Gastroesophageal sphincter (tissue), 4 donors: Measurements from ENCODE around the gene SLC22A12. TPM values are rescaled to one million over a fixed set of nuclear protein-coding genes. Genes with fewer than 3 reads are reported as not detected.

Experiments used
- ATAC-seq: fragments of 150-250 bp; one replicate; pipeline ENCODE4 v1.9.1; 2016; ENCODE audit warnings: mild to moderate bottlenecking, moderate library complexity
- H3K27ac ChIP-seq, 4 donors: fragments of 200-600 bp; sonication (generic) in 3 of 4; 1 replicate in 3 of 4; 2 replicates in 1 of 4; pipeline ENCODE4 v1.5.1; 2016 to 2019
- H3K27me3 ChIP-seq: fragments of 200-600 bp; sonication (generic); one replicate; pipeline ENCODE4 v1.5.1; 2019
- H3K36me3 ChIP-seq, 2 donors: fragments of 200-600 bp; sonication (generic); one replicate each; pipeline ENCODE4 v1.5.1; 2019; ENCODE audit warnings: control low read depth in 1 of 2
- H3K4me1 ChIP-seq, 3 donors: fragments of 200-600 bp; sonication (generic); 1 replicate in 2 of 3; 2 replicates in 1 of 3; pipeline ENCODE4 v1.5.1; 2016 to 2019; ENCODE audit warnings: control low read depth in 2 of 3
- H3K4me3 ChIP-seq, 2 donors: fragments of 200-600 bp; sonication (generic); one replicate each; pipeline ENCODE4 v1.5.1; 2019; ENCODE audit warnings: mild to moderate bottlenecking in 1 of 2, moderate library complexity in 1 of 2
- H3K9me3 ChIP-seq, 3 donors: fragments of 200-600 bp; sonication (generic); one replicate each; pipeline ENCODE4 v1.5.1; 2017 to 2019; ENCODE audit warnings: control low read depth in 2 of 3
- CTCF ChIP-seq, 4 experiments: fragments of 200-600 bp in 2 of 4; fragments of 450-650 bp in 2 of 4; sonication (generic) in 1 of 4; IDR thresholded peaks; one replicate each; pipeline ENCODE4 v1.5.1; 2017 to 2019; ENCODE audit warnings: antibody characterized with exemption in 4 of 4, mild to moderate bottlenecking in 2 of 4, moderate library complexity in 2 of 4
- EP300 ChIP-seq: sonication (generic); formaldehyde crosslinking; IDR thresholded peaks from one replicate; pipeline ENCODE4 v1.6.1; 2017; ENCODE audit warnings: antibody characterized with exemption, mild to moderate bottlenecking
- POLR2A ChIP-seq, 2 donors: fragments of 450-650 bp; IDR thresholded peaks; one replicate each; pipeline ENCODE4 v1.6.1; 2017; ENCODE audit warnings: antibody characterized with exemption in 2 of 2, mild to moderate bottlenecking in 2 of 2, moderate library complexity in 1 of 2
- POLR2AphosphoS5 ChIP-seq: sonication (generic); formaldehyde crosslinking; IDR thresholded peaks from one replicate; pipeline ENCODE4 v1.6.1; 2017; ENCODE audit warnings: antibody characterized with exemption
- WGBS, 2 donors: methylation state at CpG; one replicate each; pipeline ENCODE4 v1.1.5; 2018; ENCODE audit warnings: low coverage in 1 of 2; 5-methylcytosine and 5-hydroxymethylcytosine counted together
- total RNA-seq, 4 donors: library from RNA; depleted of rRNA; stranded (reverse); fragments of >200 nt; gene quantifications; one replicate each; pipeline ENCODE4 v1.1.0, GENCODE V29; 2016

SLC22A12 gene
- total RNA-seq, 4 donors from 2014 or later, result not detected

DNA sequence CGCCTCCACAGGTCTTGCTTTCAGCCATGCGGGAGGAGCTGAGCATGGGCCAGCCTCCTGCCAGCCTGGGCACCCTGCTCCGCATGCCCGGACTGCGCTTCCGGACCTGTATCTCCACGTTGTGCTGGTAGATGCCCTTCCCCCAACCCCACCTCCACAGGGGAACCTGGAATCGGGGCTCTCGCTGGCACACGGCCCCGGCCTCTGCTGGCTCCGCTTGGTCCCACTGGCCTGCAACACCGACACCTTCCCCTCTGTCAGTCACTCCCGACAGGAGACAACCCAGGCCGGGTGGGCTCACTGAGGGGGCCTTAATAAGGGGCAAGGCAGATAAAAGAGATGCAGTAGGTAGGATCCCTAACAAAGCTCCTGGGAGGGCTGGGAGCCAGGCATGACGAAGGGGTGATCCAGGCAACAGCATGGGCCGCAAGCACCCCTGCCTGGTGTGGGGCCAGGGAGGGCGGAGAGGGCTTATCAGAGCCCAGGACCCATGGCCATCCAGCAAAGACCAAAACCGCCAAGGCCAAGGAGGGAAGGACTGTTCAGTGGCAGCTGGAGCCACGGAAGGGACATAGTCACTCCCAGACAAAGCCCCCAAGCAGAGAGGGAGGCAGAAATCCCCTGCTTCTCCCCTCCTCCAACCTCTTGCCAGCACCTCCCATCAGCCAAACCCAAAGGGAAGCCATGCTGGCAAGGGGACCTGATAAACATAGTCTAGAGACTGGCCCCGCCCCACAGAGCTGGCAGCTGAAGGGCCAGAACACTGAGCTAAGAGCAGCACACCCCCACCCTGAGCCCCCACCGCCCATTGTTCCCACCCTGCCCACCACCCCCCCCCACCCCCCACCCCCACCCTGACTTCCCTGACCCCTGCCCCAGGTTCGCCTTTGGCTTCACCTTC lies 8.0 kb downstream of the SLC22A12 start:
- Histone ChIP-seq H3K27ac (no peak overlapping the region), H3K4me1 (no peaks in the 10 kb centered on the region), H3K27me3 (peaks cover 3% of the 10 kb centered on the region), H3K36me3 (no peaks in the 10 kb centered on the region), H3K4me3 (no peak overlapping the region), H3K9me3 (no peaks in the 10 kb centered on the region)
- TF ChIP-seq CTCF (IDR thresholded peaks at IDR 0.05) (no peak), POLR2AphosphoS5 (no peak), POLR2A (IDR thresholded peaks at IDR 0.05) (no peak), EP300 (no peak)
- WGBS, 2 donors, result 68 to 70% methylated on average over 3 to 4 of the region's 23 CpGs
- ATAC-seq, result no peak

GRCh38 chr11:64599698-64600211 lies 8.7 kb downstream of the SLC22A12 start:
- Histone ChIP-seq H3K27me3 (peaks cover 3% of the 10 kb centered on the region), H3K27ac (no peak overlapping the region), H3K9me3 (no peaks in the 10 kb centered on the region), H3K36me3 (no peaks in the 10 kb centered on the region), H3K4me3 (no peak overlapping the region), H3K4me1 (no peaks in the 10 kb centered on the region)
- ATAC-seq, result no peak
- 37% methylated on average over 3 of the region's 17 CpGs; no CpG with 5 or more reads in 1 of the 2 donors for WGBS, 2 donors
- TF ChIP-seq POLR2A (IDR thresholded peaks at IDR 0.05), result no peak
- no peak for TF ChIP-seq EP300
- no peak for TF ChIP-seq CTCF (IDR thresholded peaks at IDR 0.05)
- TF ChIP-seq POLR2AphosphoS5, result no peak

GRCh38 chr11:64600281-64600992 lies 9.4 kb downstream of the SLC22A12 start:
- TF ChIP-seq CTCF (IDR thresholded peaks at IDR 0.05) (no peak), EP300 (no peak), POLR2A (IDR thresholded peaks at IDR 0.05) (no peak), POLR2AphosphoS5 (no peak)
- Histone ChIP-seq H3K27ac (no peak overlapping the region), H3K4me3 (no peak overlapping the region), H3K9me3 (no peaks in the 10 kb centered on the region), H3K4me1 (no peaks in the 10 kb centered on the region), H3K27me3 (peaks cover 3% of the 10 kb centered on the region), H3K36me3 (no peaks in the 10 kb centered on the region)
- no peak for ATAC-seq
- no CpG with 5 or more reads among the region's 19 CpGs for WGBS, 2 donors

- no peak for ATAC-seq
- no peak overlapping the region for H3K4me3 ChIP-seq
- WGBS, 2 donors, result no CpG with 5 or more reads among the region's 12 CpGs
- no peaks in the 10 kb centered on the region for H3K9me3 ChIP-seq
- peaks cover 10% of the 10 kb centered on the region for H3K27me3 ChIP-seq
- H3K36me3 ChIP-seq, result no peaks in the 10 kb centered on the region
- TF ChIP-seq EP300 (no peak), POLR2AphosphoS5 (no peak), CTCF (IDR thresholded peaks at IDR 0.05) (no peak)
- H3K27ac ChIP-seq, result no peak overlapping the region
- H3K4me1 ChIP-seq, result no peaks in the 10 kb centered on the region
Observed at GRCh38 chr11:64601605-64602465, 10.8 kb downstream of the SLC22A12 start.
